Measurements from ENCODE around the gene PVALEF. TPM values are rescaled to one million over a fixed set of nuclear protein-coding genes. Genes with fewer than 3 reads are reported as not detected.

PVALEF gene
- total and polyA plus RNA-seq, 2 of the 8 experiments (the other 6 are each of a cell fraction or from before 2014, with no cell fraction given) = 0.03 TPM; not detected in 1

GRCh38 chr17:81126281-81127132 is 38.8 kb upstream of the PVALEF start:
- Histone ChIP-seq H3K27me3 (replicated peaks in 1 of 4; ENCODE audit: control insufficient read depth in 3 of 4, extremely low read depth in 1 of 4, insufficient read depth in 3 of 4, low read length in 3 of 4) (peaks cover 0 to 11% (median 7%) of the 10 kb centered on the region in 4 experiments; a peak in 3 of 7 replicates), H4K20me1 (replicated peaks in 1 of 2; ENCODE audit: control insufficient read depth in 1 of 2, insufficient read depth in 2 of 2, low read length in 2 of 2) (peaks cover 0 to 3% of the 10 kb centered on the region in 2 experiments), H3K4me2 (ENCODE audit: insufficient read depth in 1 of 2, low read depth in 2 of 2, low read length in 2 of 2) (no peak overlapping the region), H4K91ac (replicated peaks; ENCODE audit: insufficient read length, low read length) (peak overlapping the region; percentile 1), H3K27ac (ENCODE audit: low read depth, low read length) (no peak overlapping the region), H2BK20ac (ENCODE audit: low read length) (no peak overlapping the region), H2BK120ac (replicated peaks; ENCODE audit: low read depth, low read length) (no peak overlapping the region), H3K79me2 (ENCODE audit: control insufficient read depth in 1 of 2, insufficient read depth in 2 of 2, low read length in 2 of 2) (no peaks in the 10 kb centered on the region), H3K23me2 (ENCODE audit: low read depth, low read length) (no peaks in the 10 kb centered on the region), H3K4ac (replicated peaks; ENCODE audit: insufficient read length, low read depth, low read length) (no peak overlapping the region), H3K4me1 (replicated peaks in 1 of 4; ENCODE audit: control insufficient read depth in 3 of 4, insufficient read depth in 4 of 4, low read length in 3 of 4) (peaks cover 0 to 9% (median 2%) of the 10 kb centered on the region in 4 experiments; a peak in 5 of 7 replicates), H3K56ac (replicated peaks; ENCODE audit: insufficient read length, low read depth, low read length) (no peak overlapping the region), H3K79me1 (ENCODE audit: low read depth, low read length) (no peaks in the 10 kb centered on the region), H3K23ac (ENCODE audit: insufficient read length) (no peak overlapping the region), H2BK15ac (ENCODE audit: low read length) (no peak overlapping the region), H2AFZ (ENCODE audit: low read length) (no peak overlapping the region), H2BK12ac (ENCODE audit: low read depth, low read length) (no peak overlapping the region), H4K5ac (ENCODE audit: insufficient read length, low read depth, low read length) (no peak overlapping the region), H3K36me3 (ENCODE audit: control insufficient read depth in 2 of 4, insufficient read depth in 4 of 4, low read length in 3 of 4) (no peaks in the 10 kb centered on the region), H3K4me3 (ENCODE audit: extremely low read depth in 1 of 4, insufficient read depth in 2 of 4, low read depth in 3 of 4, low read length in 4 of 4) (no peak overlapping the region), H3K14ac (ENCODE audit: insufficient read length) (no peak overlapping the region), H3K18ac (ENCODE audit: extremely low read depth, low read length) (peak overlapping the region; percentile 32; the same call in 1 of the 2 replicates), H2BK5ac (ENCODE audit: low read depth, low read length) (peak overlapping the region; percentile 35; the same call in 1 of the 2 replicates), H3K9ac (replicated peaks in 1 of 4; ENCODE audit: extremely low read depth in 1 of 4, low read depth in 3 of 4, low read length in 3 of 4) (no peak overlapping the region), H4K8ac (ENCODE audit: extremely low read depth, insufficient read depth, low read length) (peak overlapping the region; percentile 79; the same call in 1 of the 2 replicates), H3K9me3 (ENCODE audit: insufficient read depth in 2 of 2, low read depth in 1 of 2, low read length in 1 of 2) (no peaks in the 10 kb centered on the region), H2AK5ac (ENCODE audit: low read depth, low read length) (no peak overlapping the region)
- TF ChIP-seq CHD2 (IDR thresholded peaks at IDR 0.05; ENCODE audit: low read length) = no peak
- 79% methylated on average over 24 of the region's 34 CpGs; no CpG with 5 or more reads in 1 of the 2 experiments for WGBS, 2 experiments (ENCODE audit: extremely low coverage in 1 of 2, insufficient coverage in 1 of 2, insufficient read length in 1 of 2, insufficient replicate concordance in 2 of 2, low coverage in 1 of 2, low lambda C conversion rate in 2 of 2, missing lambda C conversion rate in 1 of 2)
- ChIA-PET CTCF (ENCODE audit: partially characterized antibody) (interaction anchor here (0.6 to 1.4 kb wide), 3 partner anchors 18 to 1088 kb away, joined by 3 to 4 read pairs (median 3); no protein-coding TSS in a partner anchor), POLR2A (ENCODE audit: partially characterized antibody) (interaction anchor here (1.1 kb wide), 1 partner anchor 81 kb away, joined by 3 read pairs; no protein-coding TSS in a partner anchor)
- FAIRE-seq (no peak), DNase-seq (ENCODE audit: low read depth in 1 of 2, low spot score in 2 of 2) (no peak)
